Measurements from ENCODE around the gene ARHGAP33. TPM values are rescaled to one million over a fixed set of nuclear protein-coding genes. Genes with fewer than 3 reads are reported as not detected.

The ARHGAP33 gene
- total and polyA plus RNA-seq, 2 donors (not counting 1 experiment from before 2014, with no cell fraction given): 0.58 to 2.3 TPM

DNA sequence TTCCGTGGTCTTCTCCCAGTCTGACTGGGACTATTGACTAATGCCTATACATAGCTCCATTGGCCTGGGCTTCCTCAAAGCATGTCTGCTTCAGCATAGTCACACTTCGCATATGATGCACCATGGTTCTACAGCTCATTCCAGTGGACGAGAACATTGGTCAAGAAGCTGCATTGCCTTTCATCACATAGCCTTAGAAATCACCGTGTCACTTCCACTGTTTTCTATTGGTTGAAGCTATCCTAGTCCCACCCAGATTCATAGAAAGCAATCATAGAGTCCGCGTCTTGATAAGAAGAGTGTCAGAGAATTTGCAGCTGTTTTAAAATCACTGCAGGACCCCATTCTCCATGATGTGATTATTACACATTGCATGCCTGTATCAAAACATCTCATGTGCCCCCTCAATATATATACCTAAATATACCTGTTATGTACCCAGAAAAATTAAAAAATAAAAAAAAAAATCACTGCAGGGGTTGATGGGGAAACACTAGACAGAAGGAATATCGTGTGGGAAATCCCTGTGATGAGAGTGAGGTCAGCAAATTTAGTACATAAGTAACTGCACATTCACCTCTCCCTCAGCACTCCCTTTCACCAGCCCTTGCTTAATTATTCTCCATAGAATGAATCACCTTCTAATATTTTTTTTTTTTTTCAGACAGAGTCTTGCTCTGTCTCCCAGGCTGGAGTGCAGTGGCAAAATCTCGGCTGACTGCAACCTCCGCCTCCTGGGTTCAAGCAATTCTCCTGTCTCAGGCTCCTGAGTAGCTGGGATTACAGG, 2.2 kb upstream of the ARHGAP33 start:
- H3K9me3 ChIP-seq (ENCODE audit: control insufficient read depth, insufficient read depth, low read depth, low read length): no peaks in the 10 kb centered on the region
- no peak overlapping the region for H3K4me2 ChIP-seq (ENCODE audit: extremely low read depth, insufficient read depth, low read length)
- no peaks in the 10 kb centered on the region for H3K27me3 ChIP-seq (ENCODE audit: control insufficient read depth, insufficient read depth, low read length)
- no peaks in the 10 kb centered on the region for H4K20me1 ChIP-seq (ENCODE audit: control insufficient read depth, extremely low read depth, insufficient read depth, low read length)
- no peak overlapping the region for H3K9ac ChIP-seq (ENCODE audit: insufficient read depth, low read length)
- peak; percentile 17 to 42 for DNase-seq (ENCODE audit: low read depth in 2 of 2)
- peaks cover 2% of the 10 kb centered on the region for H3K36me3 ChIP-seq (ENCODE audit: control insufficient read depth, insufficient read depth, low read length)
- no peak overlapping the region for H3K4me3 ChIP-seq (replicated peaks in 1 of 4; ENCODE audit: control extremely low read depth in 1 of 4, insufficient read depth in 1 of 4, low read depth in 3 of 4, low read length in 4 of 4)
- H3K27ac ChIP-seq (ENCODE audit: insufficient read depth, low read length): no peak overlapping the region
- H2AFZ ChIP-seq (ENCODE audit: low read length): no peak overlapping the region
- TF ChIP-seq, protein P1, sequence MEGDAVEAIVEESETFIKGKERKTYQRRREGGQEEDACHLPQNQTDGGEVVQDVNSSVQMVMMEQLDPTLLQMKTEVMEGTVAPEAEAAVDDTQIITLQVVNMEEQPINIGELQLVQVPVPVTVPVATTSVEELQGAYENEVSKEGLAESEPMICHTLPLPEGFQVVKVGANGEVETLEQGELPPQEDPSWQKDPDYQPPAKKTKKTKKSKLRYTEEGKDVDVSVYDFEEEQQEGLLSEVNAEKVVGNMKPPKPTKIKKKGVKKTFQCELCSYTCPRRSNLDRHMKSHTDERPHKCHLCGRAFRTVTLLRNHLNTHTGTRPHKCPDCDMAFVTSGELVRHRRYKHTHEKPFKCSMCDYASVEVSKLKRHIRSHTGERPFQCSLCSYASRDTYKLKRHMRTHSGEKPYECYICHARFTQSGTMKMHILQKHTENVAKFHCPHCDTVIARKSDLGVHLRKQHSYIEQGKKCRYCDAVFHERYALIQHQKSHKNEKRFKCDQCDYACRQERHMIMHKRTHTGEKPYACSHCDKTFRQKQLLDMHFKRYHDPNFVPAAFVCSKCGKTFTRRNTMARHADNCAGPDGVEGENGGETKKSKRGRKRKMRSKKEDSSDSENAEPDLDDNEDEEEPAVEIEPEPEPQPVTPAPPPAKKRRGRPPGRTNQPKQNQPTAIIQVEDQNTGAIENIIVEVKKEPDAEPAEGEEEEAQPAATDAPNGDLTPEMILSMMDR (conservative IDR thresholded peaks at IDR 0.05 in 1 of 2, IDR thresholded peaks at IDR 0.05 in 1 of 2; ENCODE audit: low read depth in 1 of 2, low read length in 2 of 2): no peak
- TF ChIP-seq EZH2 (IDR thresholded peaks at IDR 0.05; ENCODE audit: low read length, missing control alignments): no peak
- peaks cover 4% of the 10 kb centered on the region for H3K4me1 ChIP-seq (ENCODE audit: control insufficient read depth, extremely low read depth, insufficient read depth, low read length)
- peaks cover 3% of the 10 kb centered on the region for H3K79me2 ChIP-seq (ENCODE audit: control insufficient read depth, insufficient read depth, low read length)

DNA sequence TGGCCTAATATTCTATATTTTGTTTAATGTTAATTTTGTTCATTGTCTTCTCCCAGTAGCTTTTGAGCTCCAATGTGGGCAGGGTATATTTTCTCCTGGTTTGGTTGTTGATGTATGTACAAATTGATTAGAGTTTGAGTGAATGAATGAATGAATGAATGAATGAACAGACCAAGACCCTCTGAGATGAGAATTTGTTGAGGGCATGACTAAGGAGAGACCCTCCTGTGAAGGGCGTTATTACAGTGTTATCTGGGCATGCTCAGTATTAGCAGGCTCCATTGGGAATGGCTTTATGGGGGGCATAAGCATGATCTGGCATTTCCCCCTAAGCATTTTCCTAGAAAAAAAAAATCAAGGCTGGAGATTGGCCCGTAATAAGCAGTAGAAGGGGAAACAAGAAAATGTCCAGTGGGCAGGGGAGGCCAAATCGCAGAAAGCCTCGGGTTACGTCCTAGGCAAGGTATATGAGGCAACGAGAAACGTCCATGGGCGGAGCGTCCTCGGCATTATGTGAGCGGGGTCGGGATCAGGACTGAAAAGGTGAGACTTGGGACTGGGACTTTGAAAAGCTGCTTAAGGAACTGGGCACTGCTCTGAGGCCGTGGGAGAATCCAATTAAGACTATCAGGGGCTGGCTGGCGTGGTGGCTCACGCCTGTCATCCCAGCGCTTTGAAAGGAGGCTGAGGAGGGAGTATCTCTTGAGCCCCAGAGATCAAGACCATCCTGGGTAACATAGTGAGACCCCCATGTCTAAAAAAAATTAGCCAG, 904 bp upstream of the ARHGAP33 start:
- Histone ChIP-seq H4K20me1 (ENCODE audit: control insufficient read depth, extremely low read depth, insufficient read depth, low read length) (no peaks in the 10 kb centered on the region), H3K9me3 (ENCODE audit: control insufficient read depth, insufficient read depth, low read depth, low read length) (no peaks in the 10 kb centered on the region), H3K79me2 (ENCODE audit: control insufficient read depth, insufficient read depth, low read length) (peaks cover 3% of the 10 kb centered on the region), H3K36me3 (ENCODE audit: control insufficient read depth, insufficient read depth, low read length) (no peaks in the 10 kb centered on the region), H3K9ac (ENCODE audit: insufficient read depth, low read length) (no peak overlapping the region), H3K27me3 (ENCODE audit: control insufficient read depth, insufficient read depth, low read length) (no peaks in the 10 kb centered on the region), H3K27ac (ENCODE audit: insufficient read depth, low read length) (no peak overlapping the region), H2AFZ (ENCODE audit: low read length) (no peak overlapping the region), H3K4me3 (replicated peaks in 1 of 4; ENCODE audit: control extremely low read depth in 1 of 4, insufficient read depth in 1 of 4, low read depth in 3 of 4, low read length in 4 of 4) (peak overlapping the region in 2 of 4 experiments; percentile 40 to 45), H3K4me1 (ENCODE audit: control insufficient read depth, extremely low read depth, insufficient read depth, low read length) (peaks cover 4% of the 10 kb centered on the region), H3K4me2 (ENCODE audit: extremely low read depth, insufficient read depth, low read length) (peak overlapping the region; percentile 30)
- TF ChIP-seq, protein P1 (conservative IDR thresholded peaks at IDR 0.05 in 1 of 2, IDR thresholded peaks at IDR 0.05 in 1 of 2; ENCODE audit: low read depth in 1 of 2, low read length in 2 of 2): no peak
- TF ChIP-seq EZH2 (IDR thresholded peaks at IDR 0.05; ENCODE audit: low read length, missing control alignments): no peak
- DNase-seq (ENCODE audit: low read depth in 2 of 2): no peak

DNA sequence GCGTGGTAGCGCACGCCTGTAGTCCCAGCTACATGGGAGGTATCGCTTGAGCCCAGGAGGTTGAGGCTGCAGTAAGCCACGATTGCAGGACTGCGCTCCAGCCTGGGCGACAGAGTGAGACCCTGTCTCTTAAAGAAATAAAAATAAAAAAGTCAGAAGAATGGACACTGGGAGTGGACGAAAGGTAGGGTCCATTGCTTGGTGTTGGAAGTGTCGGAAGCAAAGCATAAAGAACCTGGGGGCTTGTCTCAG, 392 bp upstream of the ARHGAP33 start:
- no peak for TF ChIP-seq EZH2 (IDR thresholded peaks at IDR 0.05; ENCODE audit: low read length, missing control alignments)
- TF ChIP-seq, protein P1 (conservative IDR thresholded peaks at IDR 0.05 in 1 of 2, IDR thresholded peaks at IDR 0.05 in 1 of 2; ENCODE audit: low read depth in 1 of 2, low read length in 2 of 2): no peak
- no peak overlapping the region for H2AFZ ChIP-seq (ENCODE audit: low read length)
- peaks cover 4% of the 10 kb centered on the region for H3K4me1 ChIP-seq (ENCODE audit: control insufficient read depth, extremely low read depth, insufficient read depth, low read length)
- H3K4me2 ChIP-seq (ENCODE audit: extremely low read depth, insufficient read depth, low read length): peak overlapping the region; percentile 30
- peaks cover 3% of the 10 kb centered on the region for H3K79me2 ChIP-seq (ENCODE audit: control insufficient read depth, insufficient read depth, low read length)
- H3K9me3 ChIP-seq (ENCODE audit: control insufficient read depth, insufficient read depth, low read depth, low read length): no peaks in the 10 kb centered on the region
- H3K9ac ChIP-seq (ENCODE audit: insufficient read depth, low read length): no peak overlapping the region
- peak overlapping the region in 2 of 4 experiments; percentile 40 to 45 for H3K4me3 ChIP-seq (replicated peaks in 1 of 4; ENCODE audit: control extremely low read depth in 1 of 4, insufficient read depth in 1 of 4, low read depth in 3 of 4, low read length in 4 of 4)
- no peaks in the 10 kb centered on the region for H4K20me1 ChIP-seq (ENCODE audit: control insufficient read depth, extremely low read depth, insufficient read depth, low read length)
- H3K36me3 ChIP-seq (ENCODE audit: control insufficient read depth, insufficient read depth, low read length): no peaks in the 10 kb centered on the region
- DNase-seq (ENCODE audit: low read depth in 2 of 2): no peak
- no peak overlapping the region for H3K27ac ChIP-seq (ENCODE audit: insufficient read depth, low read length)
- H3K27me3 ChIP-seq (ENCODE audit: control insufficient read depth, insufficient read depth, low read length): no peaks in the 10 kb centered on the region
